Smooth muscle cell (in vitro differentiated cells): Measurements from ENCODE around the gene SNX27. TPM values are rescaled to one million over a fixed set of nuclear protein-coding genes. Genes with fewer than 3 reads are reported as not detected.

Source experiments
- DNase-seq: peaks from one replicate; lab custom pipeline; 2025; ENCODE audit not compliant: unreplicated experiment; lab: John Stamatoyannopoulos, UW
- H2AFZ ChIP-seq: fragments of 200-600 bp; sonication (generic); 2 replicates; pipeline ENCODE4 v1.6.0; 2016; ENCODE audit warnings: antibody characterized with exemption, low read depth, mild to moderate bottlenecking
- H3F3A ChIP-seq: fragments of 200-600 bp; sonication (generic); 2 replicates; pipeline ENCODE4 v1.6.0; 2017; ENCODE audit warnings: antibody characterized with exemption, low read depth
- H3K27ac ChIP-seq: fragments of 200-600 bp; sonication (generic); 2 replicates; pipeline ENCODE4 v1.5.1; 2016; ENCODE audit warnings: low read depth, mild to moderate bottlenecking
- H3K27me3 ChIP-seq: fragments of 200-600 bp; sonication (generic); 2 replicates; pipeline ENCODE4 v1.6.1; 2016; ENCODE audit warnings: low read depth, mild to moderate bottlenecking
- H3K36me3 ChIP-seq: fragments of 200-600 bp; sonication (generic); 2 replicates; pipeline ENCODE4 v1.5.1; 2016; ENCODE audit warnings: low read depth
- H3K4me1 ChIP-seq: fragments of 200-600 bp; sonication (generic); 2 replicates; pipeline ENCODE4 v1.5.1; 2016; ENCODE audit warnings: low read depth
- H3K4me2 ChIP-seq: fragments of 200-600 bp; sonication (generic); 2 replicates; pipeline ENCODE4 v1.6.0; 2016; ENCODE audit warnings: mild to moderate bottlenecking
- H3K4me3 ChIP-seq: fragments of 200-600 bp; sonication (generic); 2 replicates; pipeline ENCODE4 v1.5.1; 2016; ENCODE audit warnings: mild to moderate bottlenecking
- H3K79me2 ChIP-seq: fragments of 200-600 bp; sonication (generic); 2 replicates; pipeline ENCODE4 v1.6.0; 2016; ENCODE audit warnings: low read depth, mild to moderate bottlenecking
- H3K9ac ChIP-seq: fragments of 200-600 bp; sonication (generic); 2 replicates; pipeline ENCODE4 v1.6.0; 2016; ENCODE audit warnings: low read depth
- H3K9me3 ChIP-seq: fragments of 200-600 bp; sonication (generic); replicated peaks from 2 replicates; pipeline ENCODE4 v1.5.1; 2016; ENCODE audit warnings: low read depth
- H4K20me1 ChIP-seq: fragments of 200-600 bp; sonication (generic); 2 replicates; pipeline ENCODE4 v1.6.0; 2016; ENCODE audit warnings: low read depth
- WGBS: methylation state at CpG from one replicate; pipeline ENCODE4 v1.1.7; 2016; ENCODE audit warnings: low lambda C conversion rate; 5-methylcytosine and 5-hydroxymethylcytosine counted together
- polyA plus RNA-seq: library from polyadenylated mRNA; unstranded; fragments of >200 nt; fragmentation: Nextera tagmentation; extraction: Ambion mirVana; gene quantifications from 2 replicates; pipeline ENCODE4 v1.2.1, GENCODE V29; 2016
- total RNA-seq: library from RNA; depleted of rRNA; stranded (reverse); fragments of >200 nt; gene quantifications from 2 replicates; pipeline ENCODE4 v1.2.3, GENCODE V29; 2014
- TF ChIP-seq, protein P1 (sequence below): fragments of 200-600 bp; sonication (generic); IDR thresholded peaks from 2 replicates; pipeline ENCODE4 v1.5.1; 2017; ENCODE audit warnings: borderline replicate concordance, mild to moderate bottlenecking, antibody characterized with exemption; ENCODE audit not compliant: insufficient read depth, poor library complexity, severe bottlenecking

SNX27 gene
- total and polyA plus RNA-seq, 2 experiments from 2014 or later = 11.9 to 20.9 TPM

- H4K20me1 ChIP-seq = no peaks in the 10 kb centered on the region
- H3K4me2 ChIP-seq = no peak overlapping the region
- no peaks in the 10 kb centered on the region for H3K4me1 ChIP-seq
- no peaks in the 10 kb centered on the region for H3K9me3 ChIP-seq
- H2AFZ ChIP-seq = no peak overlapping the region
- H3K9ac ChIP-seq = no peak overlapping the region
- peaks cover 9% of the 10 kb centered on the region for H3F3A ChIP-seq
- peak overlapping the region; percentile 30 for H3K27ac ChIP-seq
- H3K79me2 ChIP-seq = no peaks in the 10 kb centered on the region
- H3K4me3 ChIP-seq = no peak overlapping the region
- H3K27me3 ChIP-seq = no peaks in the 10 kb centered on the region
- DNase-seq = no peak
- TF ChIP-seq, protein P1, sequence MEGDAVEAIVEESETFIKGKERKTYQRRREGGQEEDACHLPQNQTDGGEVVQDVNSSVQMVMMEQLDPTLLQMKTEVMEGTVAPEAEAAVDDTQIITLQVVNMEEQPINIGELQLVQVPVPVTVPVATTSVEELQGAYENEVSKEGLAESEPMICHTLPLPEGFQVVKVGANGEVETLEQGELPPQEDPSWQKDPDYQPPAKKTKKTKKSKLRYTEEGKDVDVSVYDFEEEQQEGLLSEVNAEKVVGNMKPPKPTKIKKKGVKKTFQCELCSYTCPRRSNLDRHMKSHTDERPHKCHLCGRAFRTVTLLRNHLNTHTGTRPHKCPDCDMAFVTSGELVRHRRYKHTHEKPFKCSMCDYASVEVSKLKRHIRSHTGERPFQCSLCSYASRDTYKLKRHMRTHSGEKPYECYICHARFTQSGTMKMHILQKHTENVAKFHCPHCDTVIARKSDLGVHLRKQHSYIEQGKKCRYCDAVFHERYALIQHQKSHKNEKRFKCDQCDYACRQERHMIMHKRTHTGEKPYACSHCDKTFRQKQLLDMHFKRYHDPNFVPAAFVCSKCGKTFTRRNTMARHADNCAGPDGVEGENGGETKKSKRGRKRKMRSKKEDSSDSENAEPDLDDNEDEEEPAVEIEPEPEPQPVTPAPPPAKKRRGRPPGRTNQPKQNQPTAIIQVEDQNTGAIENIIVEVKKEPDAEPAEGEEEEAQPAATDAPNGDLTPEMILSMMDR = no peak
- 69% methylated on average over 8 of the region's 8 CpGs for WGBS
- peaks cover 7% of the 10 kb centered on the region for H3K36me3 ChIP-seq
These were observed 32.2 kb upstream of the SNX27 start for GRCh38 chr1:151579436-151580225.

DNA sequence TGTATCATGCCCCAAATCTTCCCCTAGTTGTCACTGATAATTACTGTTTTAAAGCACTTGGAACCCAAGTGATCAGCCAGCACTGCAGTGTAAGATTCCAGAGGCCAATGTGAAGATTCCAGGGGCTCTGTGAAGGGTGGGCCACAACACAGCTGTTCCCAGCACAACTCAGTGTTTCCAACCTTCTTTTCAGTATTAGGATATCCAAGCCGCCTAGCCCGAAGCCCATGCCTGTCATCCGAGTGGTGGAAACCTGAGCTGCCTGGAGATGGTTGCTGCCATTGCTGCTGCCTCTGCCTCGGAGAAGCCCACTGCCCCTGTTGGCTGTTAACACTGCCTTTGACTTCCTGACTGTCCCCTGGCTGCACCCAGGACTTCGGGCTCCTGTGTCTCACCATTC lies 30.4 kb upstream of the SNX27 start:
- H4K20me1 ChIP-seq = no peaks in the 10 kb centered on the region
- no peak for DNase-seq
- peaks cover 9% of the 10 kb centered on the region for H3F3A ChIP-seq
- H3K4me1 ChIP-seq = peaks cover 6% of the 10 kb centered on the region
- no peak overlapping the region for H2AFZ ChIP-seq
- H3K79me2 ChIP-seq = no peaks in the 10 kb centered on the region
- no peak overlapping the region for H3K4me2 ChIP-seq
- H3K4me3 ChIP-seq = no peak overlapping the region
- no peaks in the 10 kb centered on the region for H3K9me3 ChIP-seq
- TF ChIP-seq, protein P1 = no peak
- no peaks in the 10 kb centered on the region for H3K36me3 ChIP-seq
- no peaks in the 10 kb centered on the region for H3K27me3 ChIP-seq
- no peak overlapping the region for H3K9ac ChIP-seq
- WGBS = 82% methylated on average over 5 of the region's 5 CpGs
- H3K27ac ChIP-seq = no peak overlapping the region

DNA sequence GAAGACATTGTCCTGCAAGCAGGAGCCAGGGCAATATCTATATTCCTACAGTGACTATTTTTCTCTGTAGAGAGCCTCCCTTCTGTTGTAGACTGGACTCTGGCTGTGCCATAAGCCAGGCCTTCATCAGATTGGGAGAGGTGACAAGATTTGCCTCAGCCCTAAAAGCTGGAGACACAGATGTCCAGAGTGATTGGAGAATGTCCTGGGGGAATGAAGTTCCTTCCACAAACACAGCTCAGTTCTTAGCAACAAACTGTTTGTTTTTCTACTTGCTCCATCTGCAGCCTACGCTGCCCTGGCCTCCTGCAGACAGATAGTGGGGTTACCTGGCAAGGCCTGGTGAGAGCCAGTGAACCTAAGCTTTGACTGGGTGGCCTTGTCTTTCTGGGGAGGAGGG lies 29.9 kb upstream of the SNX27 start:
- Histone ChIP-seq H3F3A (peaks cover 9% of the 10 kb centered on the region), H3K4me3 (no peak overlapping the region), H3K27me3 (no peaks in the 10 kb centered on the region), H3K4me1 (peaks cover 6% of the 10 kb centered on the region), H3K79me2 (no peaks in the 10 kb centered on the region), H3K9me3 (no peaks in the 10 kb centered on the region), H4K20me1 (no peaks in the 10 kb centered on the region), H2AFZ (no peak overlapping the region), H3K27ac (no peak overlapping the region), H3K4me2 (no peak overlapping the region), H3K36me3 (no peaks in the 10 kb centered on the region), H3K9ac (no peak overlapping the region)
- WGBS = 89% methylated on average over 1 of the region's 1 CpG
- DNase-seq = no peak
- TF ChIP-seq, protein P1 = no peak

DNA sequence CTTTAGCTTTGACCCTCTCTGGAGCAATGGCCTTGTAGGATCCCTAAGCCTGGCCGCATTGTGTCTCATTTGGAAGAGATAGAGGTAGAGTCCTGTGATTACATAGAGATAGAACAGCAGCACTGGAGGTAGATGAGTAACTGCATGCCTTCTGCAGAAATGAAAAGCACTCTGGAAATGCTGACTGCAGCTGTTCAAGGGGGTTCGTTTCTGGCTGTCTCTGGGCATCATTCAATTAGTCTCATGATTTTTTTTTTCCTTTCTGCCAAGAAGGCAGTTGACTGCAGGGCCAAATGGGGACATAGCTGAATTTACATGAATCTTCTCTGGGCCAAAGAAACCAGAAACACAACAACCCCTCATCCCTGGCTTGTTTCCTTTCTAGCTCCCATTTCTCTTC lies 28.1 kb upstream of the SNX27 start:
- Histone ChIP-seq H4K20me1 (no peaks in the 10 kb centered on the region), H3K36me3 (no peaks in the 10 kb centered on the region), H2AFZ (no peak overlapping the region), H3K9ac (no peak overlapping the region), H3K4me3 (no peak overlapping the region), H3F3A (peaks cover 3% of the 10 kb centered on the region), H3K27me3 (no peaks in the 10 kb centered on the region), H3K4me1 (peaks cover 6% of the 10 kb centered on the region), H3K79me2 (no peaks in the 10 kb centered on the region), H3K9me3 (no peaks in the 10 kb centered on the region), H3K4me2 (no peak overlapping the region), H3K27ac (no peak overlapping the region)
- TF ChIP-seq, protein P1 = no peak
- DNase-seq = no peak
- WGBS = 82% methylated on average over 2 of the region's 2 CpGs
